IPS-NIHi7 (cell line): ENCODE data around the gene NBL1.
A peak's percentile ranks its signal among the peaks of the same experiment; 100 is the strongest.

Experiments
- DNase-seq: peaks from one replicate; pipeline ENCODE4 v3.0.0; 2012; ENCODE audit warnings: mixed read lengths; ENCODE audit errors: extremely low spot score

NBL1 gene

GRCh38 chr1:19665496-19666465 lies 21.7 kb downstream of the NBL1 start:
- DNase-seq, result no peak

GRCh38 chr1:19668888-19669287 lies 24.8 kb downstream of the NBL1 start:
- no peak for DNase-seq

- no peak for DNase-seq
These were observed 26.7 kb downstream of the NBL1 start for GRCh38 chr1:19670787-19671186.

- no peak for DNase-seq
These were observed 28.1 kb downstream of the NBL1 start for GRCh38 chr1:19672237-19672636.

GRCh38 chr1:19675797-19676196 lies 31.7 kb downstream of the NBL1 start:
- no peak for DNase-seq

GRCh38 chr1:19676438-19676922 lies 32.4 kb downstream of the NBL1 start:
- peak; percentile 98 for DNase-seq

GRCh38 chr1:19678493-19678892 lies 34.4 kb downstream of the NBL1 start:
- DNase-seq, result no peak

- no peak for DNase-seq
These were observed 34.9 kb downstream of the NBL1 start for GRCh38 chr1:19678931-19679453.

- DNase-seq, result no peak
These were observed 35.6 kb downstream of the NBL1 start for GRCh38 chr1:19679691-19680090.

GRCh38 chr1:19680644-19681043 lies 36.5 kb downstream of the NBL1 start:
- DNase-seq, result peak; percentile 50

GRCh38 chr1:19682257-19682656 lies 38.1 kb downstream of the NBL1 start:
- DNase-seq, result no peak

GRCh38 chr1:19682901-19683300 lies 38.8 kb downstream of the NBL1 start:
- no peak for DNase-seq

GRCh38 chr1:19683351-19683750 lies 39.2 kb downstream of the NBL1 start:
- no peak for DNase-seq

- DNase-seq, result no peak
These were observed 40.6 kb downstream of the NBL1 start for GRCh38 chr1:19684677-19685076.

GRCh38 chr1:19685994-19686393 lies 41.9 kb downstream of the NBL1 start:
- no peak for DNase-seq

- no peak for DNase-seq
These were observed 43.3 kb downstream of the NBL1 start for GRCh38 chr1:19687414-19687813.

GRCh38 chr1:19688041-19688842 lies 44.1 kb downstream of the NBL1 start:
- DNase-seq, result no peak

GRCh38 chr1:19689085-19689757 lies 45.1 kb downstream of the NBL1 start:
- DNase-seq, result no peak

GRCh38 chr1:19689856-19690255 lies 45.7 kb downstream of the NBL1 start:
- DNase-seq, result no peak

GRCh38 chr1:19690342-19690741 lies 46.2 kb downstream of the NBL1 start:
- no peak for DNase-seq

- DNase-seq, result no peak
These were observed 50.2 kb downstream of the NBL1 start for GRCh38 chr1:19694298-19694697.

- no peak for DNase-seq
These were observed 51.7 kb downstream of the NBL1 start for GRCh38 chr1:19695772-19696171.
